ENCODE data around the gene SAMD7.

DNA sequence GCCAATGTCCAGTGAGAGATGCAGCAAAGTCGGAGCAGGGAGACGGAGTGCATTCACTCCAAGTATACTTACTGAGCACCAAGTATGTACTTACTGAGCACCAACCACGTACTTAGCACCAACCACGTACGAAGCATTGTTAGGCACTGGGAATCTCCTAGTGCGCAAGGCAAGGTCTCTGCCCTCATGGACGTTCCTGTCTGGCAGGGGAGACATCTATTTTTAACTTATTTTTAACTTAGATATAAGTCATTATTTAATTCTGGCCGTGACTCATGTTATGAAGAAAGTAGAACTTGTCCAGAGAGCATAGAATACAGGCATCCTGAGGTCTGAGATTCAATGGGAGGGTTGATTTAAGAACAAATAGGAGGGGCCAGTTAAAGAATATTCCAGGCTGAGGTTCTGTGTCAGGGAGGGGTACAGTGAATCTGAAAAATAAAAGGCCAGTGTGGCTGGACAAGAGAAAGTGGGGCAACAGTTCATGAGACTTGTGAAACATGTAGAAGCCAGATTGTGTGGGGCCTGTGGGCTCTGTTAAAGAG is 32.3 kb upstream of the SAMD7 start:
- TF ChIP-seq POLR2A (IDR thresholded peaks at IDR 0.05) (no peak), CTCF (IDR thresholded peaks at IDR 0.05) (no peak), EP300 (IDR thresholded peaks at IDR 0.05) (no peak)
